Activated naive CD8-positive, alpha-beta T cell (primary cell): Measurements from ENCODE around the gene C5AR1.

Experiments used
- H3K27ac Mint-ChIP-seq: one replicate; pipeline ENCODE4 v1.8.0; 2021; ENCODE audit warnings: mixed read lengths
- H3K27me3 Mint-ChIP-seq: one replicate; pipeline ENCODE4 v1.8.0; 2021; ENCODE audit warnings: mixed read lengths
- H3K36me3 Mint-ChIP-seq: one replicate; pipeline ENCODE4 v1.8.0; 2021; ENCODE audit warnings: mixed read lengths
- H3K4me1 Mint-ChIP-seq: one replicate; pipeline ENCODE4 v1.8.0; 2021; ENCODE audit warnings: low read depth, mixed read lengths
- H3K4me3 Mint-ChIP-seq: one replicate; pipeline ENCODE4 v1.8.0; 2021; ENCODE audit warnings: mild to moderate bottlenecking, mixed read lengths
- H3K9me3 Mint-ChIP-seq: one replicate; pipeline ENCODE4 v1.8.0; 2021; ENCODE audit warnings: low read depth, mixed read lengths

The C5AR1 gene

DNA sequence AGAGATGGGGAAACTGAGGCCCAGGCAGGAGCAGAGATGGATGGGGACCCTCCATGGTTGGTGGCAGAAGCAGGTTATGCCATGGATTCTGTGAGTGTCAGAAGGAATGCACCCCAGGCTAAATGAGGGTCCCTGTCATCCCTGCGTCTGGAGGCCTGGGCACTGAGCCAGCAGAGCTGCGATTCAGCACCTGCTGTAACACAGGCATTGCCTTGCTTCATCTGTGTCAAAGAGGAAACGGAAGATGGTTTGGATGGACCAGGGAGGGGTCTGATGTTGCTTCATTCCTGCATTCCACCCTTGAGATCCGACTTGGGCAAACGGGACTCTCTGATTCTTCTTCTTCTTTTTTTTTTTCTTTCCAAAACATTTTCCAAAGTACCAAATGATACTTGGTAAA is 1.2 kb downstream of the C5AR1 start:
- peaks cover 3% of the 10 kb centered on the region for H3K4me1 Mint-ChIP-seq
- no peak overlapping the region for H3K27ac Mint-ChIP-seq
- peaks cover 2% of the 10 kb centered on the region for H3K27me3 Mint-ChIP-seq
- no peaks in the 10 kb centered on the region for H3K36me3 Mint-ChIP-seq
- H3K9me3 Mint-ChIP-seq = no peaks in the 10 kb centered on the region
- H3K4me3 Mint-ChIP-seq = no peak overlapping the region

DNA sequence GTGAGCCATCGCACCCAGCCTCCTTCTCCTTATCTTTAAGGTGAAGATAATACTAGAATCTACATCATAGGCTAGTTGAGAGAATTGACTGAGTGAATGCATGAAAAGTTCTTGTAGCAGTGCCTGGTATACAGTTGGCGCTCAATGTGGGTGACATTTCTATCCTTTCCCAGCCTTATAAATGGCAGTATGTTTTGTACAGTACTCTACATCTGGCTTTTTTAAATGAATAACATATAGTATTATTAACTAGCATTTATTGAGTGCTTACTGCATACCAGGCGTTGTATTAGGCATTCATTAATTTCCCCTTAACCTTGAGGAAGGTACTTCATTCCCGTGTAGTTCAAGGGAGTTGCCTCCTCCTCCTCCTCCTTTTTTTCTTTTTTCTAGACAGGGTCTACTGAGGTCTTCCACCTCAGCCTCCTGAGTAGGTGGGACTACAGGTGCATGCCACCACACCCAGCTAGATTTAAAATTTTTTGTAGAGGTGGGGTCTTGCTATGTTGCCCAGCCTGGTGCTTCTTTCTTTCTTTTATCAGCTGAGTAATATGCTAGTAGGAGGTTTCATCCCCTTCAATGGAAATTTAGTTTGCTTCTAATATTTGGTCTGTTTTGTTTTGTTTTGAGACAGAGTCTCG is 2.8 kb downstream of the C5AR1 start:
- H3K4me3 Mint-ChIP-seq = no peak overlapping the region
- H3K9me3 Mint-ChIP-seq = no peaks in the 10 kb centered on the region
- H3K27ac Mint-ChIP-seq = no peak overlapping the region
- peaks cover 4% of the 10 kb centered on the region for H3K27me3 Mint-ChIP-seq
- peaks cover 3% of the 10 kb centered on the region for H3K4me1 Mint-ChIP-seq
- H3K36me3 Mint-ChIP-seq = no peaks in the 10 kb centered on the region

GRCh38 chr19:47313754-47314295 is 4.2 kb downstream of the C5AR1 start:
- Mint-ChIP-seq H3K4me1 (peaks cover 3% of the 10 kb centered on the region), H3K36me3 (no peaks in the 10 kb centered on the region), H3K27ac (no peak overlapping the region), H3K9me3 (no peaks in the 10 kb centered on the region), H3K27me3 (peaks cover 4% of the 10 kb centered on the region), H3K4me3 (no peak overlapping the region)

DNA sequence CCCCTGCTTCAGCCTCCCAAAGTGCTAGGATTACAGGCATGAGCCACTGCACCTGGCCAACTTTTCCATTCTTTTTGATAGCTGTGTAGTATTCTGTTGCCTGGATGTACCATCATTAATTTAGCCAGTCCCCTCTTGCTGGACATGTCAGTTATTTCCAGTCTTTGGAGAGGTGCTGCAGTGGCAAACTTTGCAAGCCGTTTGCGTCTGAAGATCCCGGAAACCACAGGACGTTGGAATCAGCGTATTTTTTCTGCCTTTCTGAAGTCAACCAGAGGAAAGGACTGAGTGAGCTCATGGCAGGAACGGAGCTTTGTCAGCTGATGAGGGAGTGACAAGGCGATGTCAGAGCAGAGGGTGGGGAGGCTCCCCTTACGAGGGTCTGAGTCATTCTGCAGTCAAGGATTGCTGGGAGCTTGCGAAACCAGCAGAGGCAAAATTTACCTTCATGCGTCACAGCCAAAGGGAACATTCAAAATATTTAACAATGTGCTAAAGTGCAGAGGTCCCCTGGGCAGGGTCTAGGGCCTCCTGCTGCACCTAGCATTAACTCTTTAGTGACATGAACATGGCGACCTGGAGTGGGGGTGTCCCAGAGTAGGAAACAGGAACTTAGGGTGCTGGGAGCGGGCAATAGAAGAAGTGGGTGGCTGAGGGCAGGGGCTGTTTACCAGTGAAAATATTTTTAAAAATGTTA is 5.6 kb downstream of the C5AR1 start:
- H3K4me3 Mint-ChIP-seq = no peak overlapping the region
- no peaks in the 10 kb centered on the region for H3K9me3 Mint-ChIP-seq
- no peak overlapping the region for H3K27ac Mint-ChIP-seq
- no peaks in the 10 kb centered on the region for H3K36me3 Mint-ChIP-seq
- peaks cover 3% of the 10 kb centered on the region for H3K4me1 Mint-ChIP-seq
- H3K27me3 Mint-ChIP-seq = peaks cover 4% of the 10 kb centered on the region

DNA sequence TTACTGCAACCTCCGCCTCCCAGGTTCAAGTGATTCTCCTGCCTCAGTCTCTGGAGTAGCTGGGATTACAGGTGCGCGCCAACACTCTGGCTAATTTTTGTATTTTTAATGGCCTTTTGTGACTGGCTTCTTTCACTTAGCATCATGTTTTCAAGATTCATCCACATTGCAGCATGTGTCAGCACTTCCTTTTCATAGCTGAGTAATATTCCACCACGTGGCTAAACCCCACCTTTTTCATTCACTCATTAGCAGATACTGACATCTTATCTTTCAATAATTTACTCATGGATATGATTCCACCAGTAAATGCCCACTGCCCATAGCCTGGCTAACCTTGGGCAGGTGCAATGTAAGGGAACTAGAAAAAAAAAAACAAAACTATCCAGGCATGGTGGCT is 6.9 kb downstream of the C5AR1 start:
- Mint-ChIP-seq H3K4me1 (peaks cover 3% of the 10 kb centered on the region), H3K9me3 (no peaks in the 10 kb centered on the region), H3K27me3 (peaks cover 4% of the 10 kb centered on the region), H3K27ac (no peak overlapping the region), H3K4me3 (no peak overlapping the region), H3K36me3 (no peaks in the 10 kb centered on the region)

GRCh38 chr19:47319923-47320871 is 10.5 kb downstream of the C5AR1 start:
- no peaks in the 10 kb centered on the region for H3K9me3 Mint-ChIP-seq
- peaks cover 7% of the 10 kb centered on the region for H3K27me3 Mint-ChIP-seq
- no peak overlapping the region for H3K27ac Mint-ChIP-seq
- H3K36me3 Mint-ChIP-seq = peaks cover 2% of the 10 kb centered on the region
- no peak overlapping the region for H3K4me3 Mint-ChIP-seq
- peaks cover 2% of the 10 kb centered on the region for H3K4me1 Mint-ChIP-seq

GRCh38 chr19:47321630-47322029 is 12.0 kb downstream of the C5AR1 start:
- Mint-ChIP-seq H3K4me1 (no peaks in the 10 kb centered on the region), H3K27me3 (peaks cover 5% of the 10 kb centered on the region), H3K4me3 (no peak overlapping the region), H3K9me3 (no peaks in the 10 kb centered on the region), H3K36me3 (peaks cover 2% of the 10 kb centered on the region), H3K27ac (no peak overlapping the region)

GRCh38 chr19:47322058-47322457 is 12.4 kb downstream of the C5AR1 start:
- H3K27me3 Mint-ChIP-seq = peaks cover 5% of the 10 kb centered on the region
- H3K27ac Mint-ChIP-seq = no peak overlapping the region
- H3K36me3 Mint-ChIP-seq = peaks cover 2% of the 10 kb centered on the region
- no peak overlapping the region for H3K4me3 Mint-ChIP-seq
- no peaks in the 10 kb centered on the region for H3K9me3 Mint-ChIP-seq
- H3K4me1 Mint-ChIP-seq = no peaks in the 10 kb centered on the region

DNA sequence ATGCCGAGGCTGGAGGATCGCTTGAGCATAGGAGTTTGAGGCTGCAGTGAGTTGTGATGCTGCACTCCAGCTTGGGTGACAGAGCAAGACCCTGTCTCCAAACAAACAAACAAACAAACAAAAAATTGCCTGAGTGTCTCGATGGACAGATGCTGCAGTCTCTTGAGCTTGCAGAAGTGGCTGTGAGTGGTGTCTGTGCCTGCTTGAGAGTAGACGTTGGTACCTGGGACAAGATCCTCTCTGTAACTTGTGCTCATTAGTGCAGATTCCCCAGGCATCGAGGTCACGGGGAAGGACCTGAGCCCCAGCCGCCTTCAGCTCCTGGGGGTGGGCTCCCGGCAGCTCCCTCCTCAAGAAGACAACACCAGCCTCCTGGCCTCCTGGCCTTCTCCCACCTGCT is 13.7 kb downstream of the C5AR1 start:
- Mint-ChIP-seq H3K4me1 (no peaks in the 10 kb centered on the region), H3K4me3 (no peak overlapping the region), H3K36me3 (peaks cover 2% of the 10 kb centered on the region), H3K27me3 (peaks cover 3% of the 10 kb centered on the region), H3K9me3 (no peaks in the 10 kb centered on the region), H3K27ac (no peak overlapping the region)

GRCh38 chr19:47323872-47324271 is 14.2 kb downstream of the C5AR1 start:
- Mint-ChIP-seq H3K27me3 (peaks cover 3% of the 10 kb centered on the region), H3K27ac (no peak overlapping the region), H3K9me3 (no peaks in the 10 kb centered on the region), H3K4me3 (no peak overlapping the region), H3K36me3 (peaks cover 2% of the 10 kb centered on the region), H3K4me1 (no peaks in the 10 kb centered on the region)

GRCh38 chr19:47324502-47324901 is 14.8 kb downstream of the C5AR1 start:
- Mint-ChIP-seq H3K27me3 (peaks cover 3% of the 10 kb centered on the region), H3K4me3 (no peak overlapping the region), H3K36me3 (peaks cover 2% of the 10 kb centered on the region), H3K9me3 (no peaks in the 10 kb centered on the region), H3K4me1 (no peaks in the 10 kb centered on the region), H3K27ac (no peak overlapping the region)

DNA sequence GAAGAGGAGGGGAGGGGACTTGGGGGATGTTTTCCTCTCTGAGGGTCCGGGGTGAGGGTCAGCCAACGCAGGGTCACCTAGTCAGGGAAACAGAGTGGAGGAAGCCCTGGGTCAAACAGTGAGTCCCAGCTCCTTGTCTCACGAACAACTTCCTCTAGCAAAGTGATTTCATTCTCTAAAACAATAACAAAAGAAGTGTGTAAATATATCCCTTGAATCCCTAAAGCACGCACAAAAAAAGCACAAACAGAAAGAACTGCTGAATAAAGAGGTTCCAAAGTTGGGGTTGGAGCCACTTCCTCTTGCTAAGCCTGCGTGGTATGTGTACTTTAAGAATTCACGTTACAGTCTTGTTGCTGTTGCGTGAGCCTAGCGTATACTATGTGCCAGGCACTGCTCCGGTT is 20.8 kb downstream of the C5AR1 start:
- H3K9me3 Mint-ChIP-seq = no peaks in the 10 kb centered on the region
- H3K27ac Mint-ChIP-seq = no peak overlapping the region
- no peaks in the 10 kb centered on the region for H3K4me1 Mint-ChIP-seq
- no peaks in the 10 kb centered on the region for H3K36me3 Mint-ChIP-seq
- H3K27me3 Mint-ChIP-seq = no peaks in the 10 kb centered on the region
- no peak overlapping the region for H3K4me3 Mint-ChIP-seq

DNA sequence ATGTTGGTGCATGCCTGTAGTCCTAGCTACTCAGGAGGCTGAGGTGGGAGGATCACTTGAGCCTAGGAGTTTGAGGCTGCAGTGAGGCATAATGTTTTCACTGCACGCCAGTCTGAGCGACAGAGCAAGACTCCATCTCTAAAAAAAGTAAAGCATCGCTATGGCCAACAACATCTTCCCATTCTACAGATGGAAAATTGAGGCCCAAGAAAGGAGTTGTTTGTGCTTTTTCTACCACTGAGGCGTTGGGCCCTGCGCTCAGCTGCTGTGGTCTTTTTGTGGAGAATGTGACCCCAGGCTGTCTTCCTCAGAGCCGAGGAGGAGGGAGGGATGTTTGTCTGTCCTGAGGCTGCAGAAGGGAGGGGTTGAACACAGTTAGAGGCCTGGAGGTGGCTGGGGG is 21.8 kb downstream of the C5AR1 start:
- peaks cover 2% of the 10 kb centered on the region for H3K4me1 Mint-ChIP-seq
- no peaks in the 10 kb centered on the region for H3K27me3 Mint-ChIP-seq

DNA sequence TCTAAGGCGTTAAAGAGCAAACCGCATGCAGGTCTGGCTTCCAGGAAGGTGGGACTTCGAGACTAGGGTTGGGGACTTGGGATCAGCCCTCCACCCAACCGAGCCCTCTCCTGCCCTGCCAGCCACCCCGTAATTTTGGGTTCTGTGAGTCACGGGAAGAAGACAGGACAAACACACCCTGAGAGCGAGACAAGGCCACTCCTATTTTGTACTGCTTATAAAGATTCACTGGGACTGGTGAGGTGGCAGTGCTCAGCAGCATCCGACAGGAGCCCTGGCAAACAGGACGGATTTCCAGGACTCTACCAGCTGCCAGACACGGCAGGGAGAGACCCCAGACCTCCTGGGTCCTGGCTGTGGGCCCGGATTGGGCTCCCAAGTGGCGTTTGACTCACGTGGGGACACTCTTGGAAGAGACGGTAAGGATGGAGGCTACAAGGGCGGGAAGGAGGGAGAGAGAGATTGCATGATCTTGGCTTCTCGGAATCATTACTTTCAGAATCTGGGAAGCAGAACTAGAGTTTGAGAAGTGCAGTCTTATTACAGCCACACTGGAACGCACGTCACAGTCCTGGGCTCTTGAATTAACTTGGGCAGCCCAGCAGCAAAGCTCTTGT is 22.4 kb downstream of the C5AR1 start, which contains the start of gene C5AR2:
TSS of gene C5AR2 (plus strand) at position 245 of the 617 bp plus-strand sequence. CDS start 8,625 bp downstream, outside the sequence.
- Mint-ChIP-seq H3K27me3 (no peaks in the 10 kb centered on the region), H3K27ac (no peak within 1 kb of the TSS), H3K4me1 (peaks cover 5% of the 10 kb centered on the region), H3K9me3 (no peaks in the 10 kb centered on the region), H3K36me3 (no peaks in the 10 kb centered on the region), H3K4me3 (no peak within 1 kb of the TSS)

More for the DNA sequence above, 21.8 kb downstream of the C5AR1 start:
- no peaks in the 10 kb centered on the region for H3K9me3 Mint-ChIP-seq
- H3K36me3 Mint-ChIP-seq = no peaks in the 10 kb centered on the region
- no peak overlapping the region for H3K4me3 Mint-ChIP-seq
- H3K27ac Mint-ChIP-seq = no peak overlapping the region
